ENCODE data around the gene TTF2.

GRCh38 chr1:117022114-117022513, 38.0 kb upstream of the TTF2 start:
- no peak for TF ChIP-seq POLR2A (IDR thresholded peaks at IDR 0.05)
- TF ChIP-seq, protein P1, sequence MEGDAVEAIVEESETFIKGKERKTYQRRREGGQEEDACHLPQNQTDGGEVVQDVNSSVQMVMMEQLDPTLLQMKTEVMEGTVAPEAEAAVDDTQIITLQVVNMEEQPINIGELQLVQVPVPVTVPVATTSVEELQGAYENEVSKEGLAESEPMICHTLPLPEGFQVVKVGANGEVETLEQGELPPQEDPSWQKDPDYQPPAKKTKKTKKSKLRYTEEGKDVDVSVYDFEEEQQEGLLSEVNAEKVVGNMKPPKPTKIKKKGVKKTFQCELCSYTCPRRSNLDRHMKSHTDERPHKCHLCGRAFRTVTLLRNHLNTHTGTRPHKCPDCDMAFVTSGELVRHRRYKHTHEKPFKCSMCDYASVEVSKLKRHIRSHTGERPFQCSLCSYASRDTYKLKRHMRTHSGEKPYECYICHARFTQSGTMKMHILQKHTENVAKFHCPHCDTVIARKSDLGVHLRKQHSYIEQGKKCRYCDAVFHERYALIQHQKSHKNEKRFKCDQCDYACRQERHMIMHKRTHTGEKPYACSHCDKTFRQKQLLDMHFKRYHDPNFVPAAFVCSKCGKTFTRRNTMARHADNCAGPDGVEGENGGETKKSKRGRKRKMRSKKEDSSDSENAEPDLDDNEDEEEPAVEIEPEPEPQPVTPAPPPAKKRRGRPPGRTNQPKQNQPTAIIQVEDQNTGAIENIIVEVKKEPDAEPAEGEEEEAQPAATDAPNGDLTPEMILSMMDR (IDR thresholded peaks at IDR 0.05 in 4 of 5, conservative IDR thresholded peaks at IDR 0.05 in 1 of 5) = no peak
